GM04503 (cell line): ENCODE measurements around the gene SLIT3.
A peak's percentile ranks its signal among the peaks of the same experiment; 100 is the strongest.

Source experiments
- DNase-seq: peaks from one replicate; pipeline ENCODE4 v3.0.0-alpha.2; 2012; ENCODE audit warnings: low read depth

SLIT3 gene

DNA sequence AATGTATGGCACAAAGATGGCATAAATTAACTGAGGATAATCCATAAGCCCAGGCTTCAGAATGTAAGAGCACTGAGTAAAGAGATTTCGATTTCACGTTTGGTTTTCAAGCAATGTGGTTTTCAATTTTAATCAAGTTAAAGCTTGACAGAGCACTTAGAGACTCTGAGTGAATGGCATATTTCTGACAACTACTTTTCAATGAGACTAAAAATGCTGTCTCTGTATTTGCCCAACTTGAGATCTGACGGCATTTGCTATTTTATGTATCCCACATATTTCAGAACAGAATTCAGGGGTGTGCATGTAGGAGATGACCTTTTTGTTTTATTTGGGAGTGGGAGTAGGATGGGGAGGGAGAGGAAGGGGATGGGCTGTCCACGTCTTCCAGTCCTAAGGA, 441.5 kb downstream of the SLIT3 start:
- no peak for DNase-seq

DNA sequence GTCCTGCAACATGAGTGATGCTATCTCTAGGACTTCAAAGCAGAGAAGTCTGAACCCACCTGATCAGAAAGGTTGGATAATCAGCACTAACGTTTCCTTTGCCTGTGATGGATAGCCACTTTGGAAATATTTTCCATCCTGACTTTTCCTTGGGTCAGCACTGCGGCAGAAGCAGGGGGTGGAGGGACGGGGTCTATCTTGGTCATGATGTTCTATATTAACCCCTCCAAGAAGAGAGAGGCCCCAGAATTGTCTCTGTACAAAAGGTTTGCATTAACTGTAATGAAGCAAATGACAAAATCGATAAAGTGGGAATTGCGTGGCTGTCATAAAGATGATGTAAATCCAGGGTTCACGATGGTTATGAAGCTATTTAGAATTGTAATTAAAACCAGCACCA, 441.9 kb downstream of the SLIT3 start:
- no peak for DNase-seq

DNA sequence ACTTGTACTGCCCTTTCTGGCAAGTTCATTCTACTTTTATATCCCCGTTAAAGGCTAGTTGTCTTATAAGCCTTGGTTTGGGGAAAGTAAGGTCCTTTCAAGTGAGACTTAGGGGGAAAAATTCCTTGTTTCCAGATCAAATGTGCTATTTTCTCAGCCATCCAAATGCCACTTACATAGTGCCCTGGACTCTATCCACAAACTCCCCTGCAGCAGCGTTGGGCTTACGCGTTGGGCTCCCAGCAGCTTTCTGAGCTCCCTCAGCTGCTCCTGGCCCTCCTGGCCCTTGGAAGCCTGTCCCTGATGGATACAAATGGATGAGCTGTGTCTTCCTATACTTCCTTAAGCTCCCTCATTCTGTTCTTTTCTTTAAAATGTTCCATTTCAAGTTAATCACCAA, 442.6 kb downstream of the SLIT3 start:
- no peak for DNase-seq

DNA sequence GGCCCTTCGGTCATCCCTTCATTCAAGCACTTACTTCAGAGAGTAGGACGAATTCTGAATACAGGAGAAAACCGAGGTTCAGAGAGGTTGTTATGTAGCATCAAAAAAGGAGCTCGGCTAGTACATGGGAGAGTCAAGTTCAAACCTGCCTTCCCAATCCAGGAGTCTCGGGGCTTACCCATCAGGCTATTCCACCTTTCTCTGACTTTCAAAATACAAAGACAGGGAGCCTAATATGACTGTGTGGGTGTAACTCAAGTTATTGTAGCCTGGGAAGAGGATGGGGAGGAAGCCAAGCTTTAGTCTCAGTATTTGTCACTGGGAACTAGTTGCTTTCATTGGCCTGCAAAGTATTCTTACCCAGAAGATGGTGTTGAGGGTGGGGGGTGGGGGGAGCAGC, 447.0 kb downstream of the SLIT3 start:
- no peak for DNase-seq

DNA sequence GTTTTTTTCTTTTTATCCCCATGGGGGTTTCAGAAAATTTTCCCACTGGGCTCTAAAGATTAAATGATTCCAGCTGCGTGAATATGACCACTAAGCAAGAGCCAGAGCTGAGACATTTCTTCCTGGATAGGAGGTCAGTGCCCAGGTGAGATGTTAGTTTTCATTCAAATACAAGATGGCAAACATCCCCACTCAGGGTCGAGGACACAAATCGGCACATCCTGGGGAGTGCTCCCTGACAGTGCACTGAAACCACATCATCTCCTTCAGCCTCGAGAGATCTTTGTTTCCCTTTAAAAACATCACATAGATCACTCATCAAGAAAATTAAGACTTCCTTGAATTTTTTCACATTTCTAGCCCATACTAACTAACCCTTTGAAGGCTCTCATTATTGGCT, 448.6 kb downstream of the SLIT3 start:
- DNase-seq: no peak

DNA sequence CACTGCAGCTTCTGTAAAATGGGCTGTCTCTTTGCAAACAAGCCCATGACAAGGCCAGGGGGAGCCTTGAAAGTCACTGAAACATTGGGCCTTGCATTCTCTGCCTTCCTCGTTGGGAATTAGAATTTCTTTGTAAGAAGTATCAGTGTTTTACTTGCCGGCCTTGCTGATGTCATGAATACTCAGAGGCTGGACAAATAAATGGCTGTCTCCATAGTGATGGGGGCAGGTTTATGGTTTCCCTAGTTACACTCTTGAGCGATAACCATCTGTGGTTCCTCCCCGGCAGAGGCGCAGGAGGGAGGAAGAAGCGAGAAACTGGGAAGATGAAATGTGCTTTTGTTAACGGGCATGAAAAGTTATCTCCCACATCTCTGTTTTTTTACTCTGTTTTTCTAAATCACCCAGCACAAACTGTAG, 449.0 kb downstream of the SLIT3 start:
- peak; percentile 64 for DNase-seq

DNA sequence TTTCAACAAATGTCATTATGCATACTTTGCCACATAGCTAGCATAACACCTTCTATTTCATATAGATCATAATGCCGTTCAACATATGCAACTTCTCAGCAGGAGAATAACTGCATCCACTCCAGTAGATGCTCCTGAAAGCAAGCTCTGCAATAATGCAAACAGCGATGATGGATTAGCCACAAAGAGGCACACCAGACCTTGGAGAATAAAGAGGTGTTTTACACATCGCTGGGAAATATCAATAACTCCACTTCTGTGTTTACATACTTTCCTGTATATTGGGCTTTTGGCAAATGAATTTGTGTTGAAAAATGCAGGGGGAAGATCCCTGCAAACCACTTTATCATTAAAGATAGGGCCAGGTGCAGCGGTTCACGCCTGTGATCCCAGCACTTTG, 450.3 kb downstream of the SLIT3 start:
- no peak for DNase-seq

DNA sequence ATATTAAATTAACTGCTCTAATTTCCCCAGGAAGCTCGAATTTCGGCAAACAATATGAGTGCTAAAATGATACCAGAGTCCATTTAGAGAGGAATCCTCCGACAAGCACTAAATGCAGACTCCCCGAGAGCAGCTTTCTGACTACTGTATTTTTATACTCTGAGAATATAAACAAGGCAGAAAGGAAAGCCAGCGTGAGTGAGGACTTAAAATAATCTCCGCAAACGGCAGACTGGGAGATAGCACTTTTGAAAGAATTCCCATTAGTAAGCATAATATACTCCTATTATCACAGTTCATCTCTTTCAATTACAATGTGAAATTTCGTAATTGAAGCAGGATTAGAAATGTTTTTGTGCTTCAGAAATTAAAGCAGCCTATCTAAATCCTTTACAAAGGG, 452.4 kb downstream of the SLIT3 start:
- DNase-seq: no peak

DNA sequence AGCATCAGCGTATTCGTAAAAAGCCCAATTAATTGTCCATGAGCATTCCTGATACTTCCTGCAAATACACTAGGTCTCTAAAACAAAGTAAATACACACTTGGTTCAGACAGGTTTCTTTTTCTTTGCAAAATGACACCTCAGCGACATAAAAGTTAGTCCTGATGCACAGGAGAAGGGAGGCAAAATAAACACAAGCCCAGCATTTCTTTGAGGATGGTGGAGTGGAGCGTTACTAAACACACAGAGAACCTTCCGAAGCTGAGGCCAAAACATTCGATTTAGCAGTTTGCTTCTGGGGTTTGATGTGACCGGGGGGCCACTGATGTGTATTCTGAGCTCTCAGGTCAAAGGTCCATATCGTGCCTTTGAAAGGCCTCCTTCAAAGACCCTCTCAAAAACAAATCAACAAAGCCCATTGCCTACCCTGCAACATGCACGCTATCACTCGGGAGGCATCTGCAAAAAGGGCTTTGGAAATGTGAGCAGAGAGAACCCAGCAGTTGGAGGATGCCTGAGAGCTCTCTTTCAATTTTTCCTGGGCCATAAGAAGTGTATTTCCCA, 453.3 kb downstream of the SLIT3 start:
- no peak for DNase-seq

DNA sequence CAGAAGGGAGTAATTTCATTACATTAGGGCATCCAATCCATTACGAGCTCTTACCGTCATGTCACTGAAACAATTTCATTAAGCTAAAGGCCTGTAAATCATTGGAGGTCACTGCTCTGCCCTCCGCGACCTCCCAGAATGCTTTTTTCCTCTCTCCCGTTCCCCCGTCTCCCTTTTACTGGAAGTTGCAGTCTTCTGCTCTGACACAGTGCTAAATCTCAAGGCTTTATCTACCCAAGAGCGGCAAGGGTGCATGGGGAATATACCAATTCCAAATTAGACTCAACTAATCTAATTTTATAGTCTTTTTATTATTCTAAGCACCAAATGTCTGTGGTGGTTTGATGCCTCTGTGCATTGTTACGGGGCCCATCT, 456.0 kb downstream of the SLIT3 start:
- DNase-seq: no peak

DNA sequence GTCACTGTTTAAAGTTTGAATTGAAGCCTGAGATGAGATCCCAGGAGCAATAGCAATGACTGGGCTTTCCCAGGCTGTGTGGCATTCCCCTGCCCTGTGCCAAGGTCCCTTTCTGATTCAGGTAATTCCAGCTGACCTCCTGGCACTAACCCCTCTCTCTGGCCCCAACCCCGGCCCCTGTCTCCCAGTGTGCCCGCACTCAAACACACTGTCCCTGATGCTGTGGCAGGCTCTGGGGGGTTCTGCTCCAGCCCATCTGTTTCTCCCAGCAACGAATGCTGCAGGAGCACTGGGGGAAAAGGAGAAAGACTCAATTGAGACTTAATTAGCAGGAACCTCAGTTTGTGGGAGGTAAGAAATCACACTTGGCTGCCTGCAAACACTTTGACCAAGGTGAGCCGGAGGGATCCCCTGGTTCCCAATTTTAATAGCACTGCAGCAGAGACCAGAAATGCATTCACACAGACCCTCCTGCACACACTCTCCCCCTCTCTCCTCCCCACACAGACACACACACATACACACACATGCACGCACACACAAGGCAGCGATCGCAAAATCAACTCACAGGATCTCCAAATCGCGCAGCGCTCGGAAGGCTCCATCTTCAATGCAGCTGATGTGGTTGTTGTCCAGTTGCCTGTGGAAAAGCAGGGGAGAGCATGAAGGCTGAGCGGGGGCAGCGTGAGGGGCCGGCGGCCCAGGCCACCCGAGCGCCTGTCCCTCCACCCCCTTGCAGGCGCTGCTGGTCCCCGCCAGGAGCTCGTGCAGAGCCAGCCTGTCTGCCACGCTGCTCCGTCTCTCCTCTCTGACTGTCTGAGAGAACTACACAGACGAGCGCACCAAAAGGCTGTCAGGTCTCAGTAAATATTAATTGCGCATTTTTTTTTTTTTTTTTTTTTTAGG, 456.7 kb downstream of the SLIT3 start:
- no peak for DNase-seq

DNA sequence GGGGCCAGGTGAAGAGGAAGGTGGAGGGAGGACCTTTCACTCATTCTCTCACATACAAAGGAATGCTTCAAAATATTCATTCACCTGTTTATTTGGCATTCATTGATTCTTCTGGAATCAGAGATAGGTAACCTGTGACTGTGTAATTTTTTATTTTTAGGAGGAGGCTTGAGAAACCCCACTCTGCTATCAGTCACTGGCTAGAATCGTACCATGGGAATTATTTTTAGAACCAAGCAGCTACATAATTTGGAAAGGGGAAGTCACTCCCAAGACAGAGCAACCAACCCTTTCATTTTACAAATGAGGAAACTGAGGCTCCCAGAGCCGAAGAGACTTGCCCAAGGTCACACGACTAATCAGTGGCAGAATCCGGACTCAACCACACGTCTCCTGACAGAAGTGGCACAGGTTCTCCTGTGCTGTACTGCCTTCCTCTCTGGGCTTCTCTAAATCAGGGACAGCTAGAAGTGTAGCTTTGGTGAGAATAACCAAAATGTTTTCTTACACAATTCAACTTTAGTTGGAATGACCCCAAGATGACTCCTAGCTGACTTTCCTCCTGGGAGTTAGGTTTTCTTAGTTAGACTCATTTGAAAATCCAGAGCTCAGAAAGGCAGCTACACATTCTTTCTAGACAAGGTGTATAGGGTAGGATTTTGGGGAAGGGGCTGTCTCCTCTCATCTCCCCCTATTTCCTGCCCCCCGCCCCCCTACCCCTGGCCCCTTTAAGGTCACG, 457.5 kb downstream of the SLIT3 start:
- DNase-seq: peak; percentile 21

DNA sequence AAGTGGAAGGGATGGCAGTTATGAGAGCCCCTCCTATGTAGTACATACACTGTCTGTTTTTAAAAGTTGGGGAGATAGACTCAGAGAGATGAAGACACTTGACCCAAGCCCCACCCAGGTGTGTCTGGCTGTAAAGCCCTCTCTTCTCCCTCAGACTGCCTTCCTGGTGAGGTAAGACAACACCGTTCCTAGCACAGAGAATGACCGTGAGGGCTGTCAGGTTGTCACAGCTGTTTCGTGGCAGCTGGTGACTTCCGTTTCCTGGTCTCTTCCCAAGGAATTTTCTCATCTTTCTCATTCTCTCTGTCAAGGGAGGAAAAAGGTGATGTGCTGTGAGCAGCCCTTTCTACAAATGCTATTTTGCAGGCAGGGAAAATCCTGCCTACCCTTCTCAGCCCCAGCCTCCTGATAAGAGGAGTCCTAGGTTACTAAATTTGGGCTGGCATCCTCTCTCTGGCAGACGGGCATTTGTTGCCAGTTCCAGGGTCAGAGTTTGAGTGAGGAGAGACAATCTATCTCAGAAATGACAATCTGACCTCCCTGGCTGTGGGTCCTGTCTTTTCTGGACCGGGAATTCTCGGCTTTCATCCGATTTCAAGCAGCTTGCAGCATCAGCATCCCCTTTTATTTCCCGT, 458.3 kb downstream of the SLIT3 start:
- no peak for DNase-seq

DNA sequence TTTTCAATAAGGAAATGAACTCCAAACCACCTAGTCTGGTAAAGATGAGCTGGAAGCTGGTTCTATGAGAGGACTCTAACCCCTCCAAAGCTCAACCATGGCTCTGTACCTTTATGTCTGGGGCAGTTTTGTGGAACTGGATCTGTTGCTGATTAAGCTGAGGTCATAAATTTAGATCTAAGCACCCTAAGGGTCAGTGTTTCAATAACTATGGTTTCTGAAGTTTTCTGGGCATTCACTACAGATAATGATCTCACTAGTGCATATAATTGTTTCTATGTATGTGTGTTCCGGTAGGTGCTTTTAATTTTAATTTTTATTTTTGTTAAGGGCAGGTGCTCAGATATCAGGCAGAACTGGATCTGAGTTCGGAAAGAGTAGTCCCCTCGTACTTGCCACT, 463.1 kb downstream of the SLIT3 start:
- no peak for DNase-seq

DNA sequence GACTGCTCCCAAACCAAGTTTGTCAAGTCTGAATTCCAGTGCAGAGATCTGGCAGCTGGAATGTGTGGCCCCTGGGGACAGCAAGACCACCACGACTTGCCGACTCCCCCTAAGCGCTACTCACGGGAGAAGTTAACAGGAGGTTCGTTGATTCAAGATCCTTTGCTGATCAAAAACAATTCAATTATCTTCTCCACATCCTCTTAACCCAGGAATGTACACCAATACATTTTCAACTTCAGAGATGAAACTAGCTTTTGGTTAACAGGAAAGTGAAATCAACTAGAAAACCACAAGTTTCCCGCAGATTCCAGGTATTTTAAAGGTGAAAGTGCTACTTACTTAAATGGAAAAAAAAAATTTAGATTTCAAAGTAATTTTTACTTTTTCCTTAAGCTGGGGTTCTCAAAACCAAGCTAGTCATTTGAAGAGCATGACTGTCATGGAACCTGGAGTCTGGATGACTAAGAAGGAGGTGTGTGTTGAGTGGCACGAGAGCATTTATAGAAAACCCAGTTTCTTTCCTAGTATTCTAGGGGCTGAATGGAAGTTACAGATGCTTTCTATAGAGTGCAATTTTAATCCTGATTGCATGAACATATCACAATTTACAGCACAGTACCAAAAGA, 464.2 kb downstream of the SLIT3 start:
- DNase-seq: no peak

DNA sequence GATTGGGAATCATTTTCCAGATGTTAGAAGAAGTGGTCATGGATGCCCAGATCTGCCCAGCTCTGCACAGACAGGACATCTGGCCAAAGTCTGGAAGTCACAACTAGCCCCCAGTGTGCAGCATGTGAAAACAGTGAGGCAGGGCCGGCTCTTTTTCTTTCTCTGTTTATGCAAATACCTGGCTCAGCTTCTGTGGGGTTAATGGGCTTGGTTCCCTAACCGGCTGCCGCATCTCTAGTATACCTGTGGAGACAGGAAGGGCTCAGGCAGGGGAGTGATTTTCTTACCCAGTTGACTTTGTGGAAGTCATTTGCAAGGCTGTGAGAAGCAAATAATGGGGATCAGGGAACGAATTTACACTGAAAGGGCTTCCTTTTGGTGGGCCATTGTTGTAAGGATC, 467.0 kb downstream of the SLIT3 start:
- DNase-seq: no peak

DNA sequence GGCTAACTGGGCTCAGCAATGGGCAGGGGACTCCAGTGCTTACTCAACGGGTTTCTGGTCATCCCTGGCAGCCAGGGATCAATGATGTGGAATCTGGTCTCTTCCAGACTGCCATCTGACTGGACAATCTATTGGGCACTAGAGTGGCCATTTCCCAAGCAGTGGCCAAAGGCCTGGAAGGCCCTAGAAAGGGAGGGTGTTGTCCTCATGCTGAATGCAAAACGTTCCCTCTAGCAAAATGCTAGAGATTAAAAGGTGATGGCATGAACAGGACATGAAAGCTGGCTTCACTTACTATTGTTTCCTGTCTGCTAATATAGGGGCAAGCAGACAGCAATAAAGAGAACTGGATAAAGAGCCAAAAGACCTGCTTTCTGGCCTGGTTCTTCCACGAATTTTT, 467.6 kb downstream of the SLIT3 start:
- DNase-seq: no peak

DNA sequence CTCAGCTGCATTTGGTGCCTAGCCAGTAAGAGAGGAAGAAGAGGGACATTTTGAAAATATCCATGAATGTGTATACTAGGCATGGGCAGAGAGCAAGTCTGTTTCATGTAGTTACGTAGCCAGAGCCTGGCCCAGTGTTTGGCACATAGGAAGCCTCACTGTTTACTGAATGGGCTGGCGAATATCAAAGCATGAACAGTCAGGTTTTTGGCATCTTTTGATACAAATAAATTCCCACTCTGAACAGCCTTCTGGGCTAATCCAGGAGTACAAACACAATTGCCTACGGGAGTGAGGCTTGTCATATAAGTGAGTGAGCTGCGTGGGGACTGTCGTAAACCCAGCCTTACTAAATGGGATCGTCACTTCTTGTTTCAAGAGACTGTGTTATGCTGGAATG, 468.6 kb downstream of the SLIT3 start:
- no peak for DNase-seq

DNA sequence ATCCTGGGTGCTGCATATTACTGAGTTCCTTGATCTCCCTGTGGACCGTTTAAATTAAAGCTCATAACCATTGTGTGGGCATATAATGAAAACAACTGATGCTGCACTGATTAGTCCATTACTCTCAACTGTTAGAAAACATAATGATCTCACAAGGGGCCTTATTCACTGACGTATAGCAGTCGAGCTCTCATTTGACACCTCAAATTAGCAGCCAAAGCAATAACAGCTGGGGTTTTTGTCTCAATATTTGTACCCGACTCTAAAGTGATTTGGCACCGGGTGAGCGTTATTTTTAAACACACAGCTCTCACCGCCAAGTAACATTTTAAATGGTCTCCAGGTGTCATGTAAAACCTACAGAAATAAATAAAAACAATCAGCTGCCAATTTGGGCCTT, 469.6 kb downstream of the SLIT3 start:
- DNase-seq: no peak

DNA sequence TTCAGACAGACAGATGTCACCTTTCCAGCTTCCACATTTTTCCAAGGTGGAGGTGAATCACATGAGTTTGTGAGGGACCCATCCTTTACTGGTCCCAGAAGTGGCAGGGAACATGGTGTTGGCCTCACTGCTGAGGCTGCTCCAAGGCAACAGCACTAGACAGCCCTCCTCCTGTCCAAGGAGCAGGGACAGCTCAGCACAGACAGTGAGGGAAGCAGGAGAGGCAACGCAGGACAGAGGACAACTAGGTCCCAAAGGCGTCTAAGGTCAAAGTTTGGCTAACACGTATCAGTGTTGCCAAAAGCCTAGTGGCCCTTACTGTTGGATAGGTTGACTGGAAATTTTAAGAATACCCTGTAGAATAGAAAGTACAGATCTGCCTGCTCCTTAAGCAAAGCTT, 470.1 kb downstream of the SLIT3 start:
- no peak for DNase-seq

DNA sequence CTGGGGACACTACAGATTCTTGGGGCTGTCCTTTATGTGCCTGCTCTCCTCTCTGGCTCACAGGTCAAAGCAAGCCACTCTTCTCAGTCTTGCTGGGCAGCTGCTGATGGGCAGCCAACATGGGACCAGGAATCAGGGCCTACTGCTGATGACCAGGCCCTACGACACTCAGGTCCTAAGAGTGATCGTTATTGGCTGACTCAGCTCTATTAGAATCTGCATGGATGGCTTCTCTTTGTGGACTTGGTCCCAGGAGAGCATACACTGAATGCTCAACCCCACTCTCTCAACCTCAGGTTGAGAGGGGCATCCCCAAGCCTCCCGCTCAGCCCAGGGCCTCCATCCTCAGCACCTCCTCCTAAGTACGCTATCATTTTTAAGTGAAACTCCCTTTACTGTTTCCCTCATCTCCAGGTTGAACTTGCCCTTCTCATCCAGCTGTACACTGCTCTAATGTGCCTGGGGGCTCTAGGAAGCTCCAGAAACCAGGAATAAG, 471.0 kb downstream of the SLIT3 start:
- DNase-seq: no peak

DNA sequence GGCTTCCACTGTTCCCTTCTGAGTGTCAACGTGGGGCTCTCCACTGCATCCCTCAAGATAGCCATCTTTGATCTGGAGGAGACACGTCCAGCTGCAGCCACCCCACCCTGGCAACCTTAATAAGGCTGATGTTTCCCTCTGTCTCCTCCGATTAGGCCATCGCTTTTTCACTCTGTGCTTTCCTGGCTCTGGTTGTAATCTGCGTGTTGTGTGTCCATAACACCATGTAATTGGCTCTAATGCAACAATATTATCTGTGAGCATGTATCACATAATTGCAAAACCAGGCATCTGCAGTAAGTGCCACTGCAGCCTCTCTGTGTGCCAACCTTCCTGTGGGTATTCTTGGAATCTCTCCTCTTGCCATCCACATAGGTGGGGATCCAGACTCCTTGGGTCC, 471.9 kb downstream of the SLIT3 start:
- no peak for DNase-seq
